NCI-H2107 treated with DMSO at 0.1 percent for 48 hours (cell line): ENCODE results near the gene SIVA1.

Source experiments
- DNase-seq: peaks from one replicate; lab custom pipeline; 2025; ENCODE audit not compliant: unreplicated experiment; lab: John Stamatoyannopoulos, UW

SIVA1 gene

DNA sequence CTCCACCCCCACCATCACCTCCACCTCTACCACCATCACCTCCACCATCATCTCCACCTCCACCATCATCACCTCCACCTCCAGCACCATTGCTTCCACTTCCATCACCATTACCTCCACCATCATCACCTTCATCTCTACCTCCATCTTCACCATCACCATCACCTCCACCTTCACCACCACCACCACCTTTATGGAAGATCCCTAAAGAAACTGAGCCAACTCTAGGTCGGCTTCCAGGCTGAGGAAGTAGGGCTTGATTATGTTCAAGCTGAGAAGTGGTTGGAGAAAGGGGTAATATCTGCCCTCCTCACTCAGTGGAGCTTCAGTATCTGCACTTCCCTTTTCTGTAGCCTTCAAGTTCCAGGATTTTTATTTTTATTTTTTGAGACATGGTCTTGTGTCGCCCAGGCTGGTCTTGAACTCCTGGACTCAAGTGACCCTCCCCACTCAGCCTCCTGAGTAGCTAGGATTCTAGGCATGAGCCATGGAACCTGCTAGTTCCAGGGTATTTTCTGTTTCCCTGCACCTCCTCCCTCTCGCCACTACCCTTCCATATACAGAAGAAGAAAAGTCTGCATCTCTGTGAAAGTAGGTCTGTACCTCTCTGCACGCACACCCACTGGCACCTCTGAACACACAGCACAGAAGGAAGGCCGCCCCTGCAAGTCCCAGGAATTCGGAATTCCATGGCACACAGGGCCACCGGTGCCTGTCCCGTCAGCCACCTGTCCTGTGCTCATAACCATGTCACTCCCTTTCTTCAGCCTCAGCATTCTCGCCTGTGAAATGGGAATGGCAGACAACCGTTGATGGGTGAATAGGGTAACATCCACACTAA lies 53.9 kb downstream of the SIVA1 start:
- no peak for DNase-seq

DNA sequence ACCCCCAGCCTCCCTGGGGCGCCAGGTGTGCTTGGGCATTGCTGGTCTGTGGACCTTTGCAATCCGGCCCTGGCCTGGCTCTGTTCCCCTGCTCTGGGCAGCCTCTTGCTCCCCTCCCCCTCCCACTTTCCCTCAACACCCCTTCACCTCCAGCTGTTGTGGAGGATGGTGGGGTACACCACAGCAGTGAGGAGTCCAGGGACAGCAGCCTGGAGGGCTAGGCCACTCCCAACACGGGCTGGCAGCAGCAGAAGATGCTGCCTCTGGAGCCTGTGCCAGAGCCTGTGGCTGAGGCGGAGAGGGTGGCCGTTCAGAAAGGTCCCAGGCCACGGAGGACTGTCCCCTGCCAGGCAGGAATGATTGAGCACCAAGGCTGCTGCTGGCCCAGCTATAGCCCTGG lies 55.5 kb downstream of the SIVA1 start:
- no peak for DNase-seq
